ENCODE data around the gene MSI2. TPM values are rescaled to one million over a fixed set of nuclear protein-coding genes. Genes with fewer than 3 reads are reported as not detected.

The MSI2 gene
- total and polyA plus RNA-seq, 2 donors (not counting 3 experiments of a cell fraction or from before 2014, with no cell fraction given) = 20.9 to 59.3 TPM

- no peak for DNase-seq (ENCODE audit: low read depth, low spot score)
- no peaks in the 10 kb centered on the region for H3K36me3 ChIP-seq (ENCODE audit: control insufficient read depth in 2 of 2, extremely low read depth in 1 of 2, insufficient read depth in 2 of 2, low read length in 2 of 2)
- H3K4me3 ChIP-seq (replicated peaks in 1 of 3; ENCODE audit: insufficient read depth in 1 of 3, low read depth in 1 of 3, low read length in 3 of 3) = no peak overlapping the region
- TF ChIP-seq, protein P1, sequence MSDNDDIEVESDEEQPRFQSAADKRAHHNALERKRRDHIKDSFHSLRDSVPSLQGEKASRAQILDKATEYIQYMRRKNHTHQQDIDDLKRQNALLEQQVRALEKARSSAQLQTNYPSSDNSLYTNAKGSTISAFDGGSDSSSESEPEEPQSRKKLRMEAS (IDR thresholded peaks at IDR 0.05; ENCODE audit: insufficient read depth, insufficient read length) = no peak
- no peak for TF ChIP-seq FOS (IDR thresholded peaks at IDR 0.05; ENCODE audit: borderline replicate concordance, insufficient read depth, low read length)
- no peak for TF ChIP-seq EZH2 (IDR thresholded peaks at IDR 0.05; ENCODE audit: borderline replicate concordance, low read depth, low read length, severe bottlenecking)
- TF ChIP-seq GATA2 (IDR thresholded peaks at IDR 0.05; ENCODE audit: insufficient read depth, insufficient read length, low read depth, low read length) = no peak
- TF ChIP-seq POLR2A (IDR thresholded peaks at IDR 0.05; ENCODE audit: low read depth, low read length) = no peak
- TF ChIP-seq CTCF (IDR thresholded peaks at IDR 0.05; ENCODE audit: extremely low read depth in 1 of 2, insufficient read depth in 1 of 2, low read depth in 1 of 2, low read length in 2 of 2) = no peak
- no peak for TF ChIP-seq POLR2AphosphoS5 (IDR thresholded peaks at IDR 0.05; ENCODE audit: insufficient read depth, low read depth, low read length)
- TF ChIP-seq MYC (IDR thresholded peaks at IDR 0.05; ENCODE audit: low read depth, low read length) = no peak
- no peak for TF ChIP-seq JUN (IDR thresholded peaks at IDR 0.05; ENCODE audit: borderline replicate concordance, insufficient read depth, insufficient read length, low read depth)
- no peak overlapping the region for H2AFZ ChIP-seq (ENCODE audit: low read depth, low read length)
- ChIA-PET CTCF (interaction anchor here (1.2 to 2.4 kb wide), 3 partner anchors 43 to 311 kb away, joined by 4 to 8 read pairs (median 8); no protein-coding TSS in a partner anchor), POLR2A (no interaction called here)
- no peaks in the 10 kb centered on the region for H3K9me1 ChIP-seq (replicated peaks; ENCODE audit: control insufficient read depth, extremely low read depth, insufficient read depth, low read length)
- intact Hi-C loops (cut with micrococcal nuclease) (no loop called here), dilution Hi-C loops (cut with MboI; ENCODE audit: extremely low pct_ligation_motif_present, low sequenced_read_pairs) (no loop called here)
- H3K4me1 ChIP-seq (ENCODE audit: control insufficient read depth, extremely low read depth, insufficient read depth, low read length) = no peaks in the 10 kb centered on the region
- FAIRE-seq = no peak
- no peaks in the 10 kb centered on the region for H3K79me2 ChIP-seq (ENCODE audit: control insufficient read depth, insufficient read depth, low read length)
- no TSS peak for BruUV-seq (replicated peaks)
- no peaks in the 10 kb centered on the region for H3K27me3 ChIP-seq (ENCODE audit: control insufficient read depth in 2 of 2, insufficient read depth in 2 of 2, low read length in 2 of 2)
- H3K9me3 ChIP-seq (replicated peaks; ENCODE audit: control insufficient read depth, insufficient read depth, low read length) = no peaks in the 10 kb centered on the region
- no peak overlapping the region for H3K4me2 ChIP-seq (ENCODE audit: insufficient read depth, low read length)
- no peak overlapping the region for H3K9ac ChIP-seq (replicated peaks; ENCODE audit: extremely low read depth, insufficient read depth, low read length)
- no peaks in the 10 kb centered on the region for H4K20me1 ChIP-seq (replicated peaks; ENCODE audit: control insufficient read depth, extremely low read depth, insufficient read depth, low read length)
- H3K27ac ChIP-seq (ENCODE audit: insufficient read depth, low read depth, low read length) = no peak overlapping the region
Observed at GRCh38 chr17:57553991-57554825, 297.9 kb downstream of the MSI2 start.

Data from endothelial cell of umbilical vein (primary cell).